ENCODE data around the gene FAM72D.
"Not testable (repeated sequence)": the region's sequence is repeated elsewhere in the genome, so short reads cannot be mapped to it uniquely, and the experiment has no call there.

The FAM72D gene

DNA sequence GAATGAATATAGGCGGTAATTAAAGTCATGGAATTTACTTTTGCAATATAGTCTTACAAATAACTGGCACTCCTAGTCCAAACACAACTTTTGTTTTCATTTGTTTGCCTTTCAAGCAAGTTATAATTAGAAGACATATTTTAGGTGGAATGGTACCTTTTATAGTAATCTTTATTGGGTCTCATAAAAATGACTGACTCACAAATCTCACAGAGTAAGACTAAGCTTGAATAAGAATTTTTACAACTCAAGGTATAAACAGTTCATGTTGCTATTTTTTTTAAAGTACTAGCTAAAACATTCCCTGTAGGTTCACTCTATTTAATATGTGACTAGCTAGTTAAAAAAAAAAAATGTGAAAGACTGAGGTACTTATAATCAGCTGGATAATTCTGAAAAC, 6.0 kb downstream of the FAM72D start:
- not testable (repeated sequence) for H3K4me3 ChIP-seq (ENCODE audit: low read depth in 1 of 2, low read length in 2 of 2); H3K27me3 ChIP-seq (ENCODE audit: low read depth, low read length); H3K27ac ChIP-seq (ENCODE audit: low read length); H3K4me1 ChIP-seq (ENCODE audit: control insufficient read depth in 1 of 2, insufficient read depth in 2 of 2, low read length in 2 of 2); H3K9me3 ChIP-seq (ENCODE audit: control insufficient read depth in 1 of 2, low read length in 2 of 2); H3K36me3 ChIP-seq (ENCODE audit: control insufficient read depth in 1 of 2, insufficient read depth in 2 of 2, low read length in 2 of 2)

DNA sequence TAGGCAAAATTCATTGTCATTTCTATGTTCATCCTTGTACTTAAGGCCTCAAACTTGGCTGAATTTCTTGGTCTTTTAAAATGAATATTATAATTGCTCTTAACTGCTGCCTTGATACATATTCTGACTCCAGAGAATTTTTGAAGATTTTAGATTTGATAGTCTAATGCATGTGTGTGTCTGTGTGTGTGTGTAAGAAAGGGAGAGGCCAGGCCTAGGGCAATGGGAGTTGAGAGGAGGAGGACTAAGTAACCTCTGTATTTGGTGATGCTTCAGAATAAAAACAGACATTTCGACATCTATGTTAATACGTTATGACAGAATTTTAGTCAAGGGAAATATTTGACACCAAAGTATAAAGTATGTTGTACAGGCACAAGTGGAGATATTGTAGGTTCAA, 7.5 kb downstream of the FAM72D start:
- not testable (repeated sequence) for H3K27ac ChIP-seq (ENCODE audit: low read length); H3K36me3 ChIP-seq (ENCODE audit: control insufficient read depth in 1 of 2, insufficient read depth in 2 of 2, low read length in 2 of 2); H3K4me3 ChIP-seq (ENCODE audit: low read depth in 1 of 2, low read length in 2 of 2); H3K4me1 ChIP-seq (ENCODE audit: control insufficient read depth in 1 of 2, insufficient read depth in 2 of 2, low read length in 2 of 2); H3K27me3 ChIP-seq (ENCODE audit: low read depth, low read length); H3K9me3 ChIP-seq (ENCODE audit: control insufficient read depth in 1 of 2, low read length in 2 of 2)

DNA sequence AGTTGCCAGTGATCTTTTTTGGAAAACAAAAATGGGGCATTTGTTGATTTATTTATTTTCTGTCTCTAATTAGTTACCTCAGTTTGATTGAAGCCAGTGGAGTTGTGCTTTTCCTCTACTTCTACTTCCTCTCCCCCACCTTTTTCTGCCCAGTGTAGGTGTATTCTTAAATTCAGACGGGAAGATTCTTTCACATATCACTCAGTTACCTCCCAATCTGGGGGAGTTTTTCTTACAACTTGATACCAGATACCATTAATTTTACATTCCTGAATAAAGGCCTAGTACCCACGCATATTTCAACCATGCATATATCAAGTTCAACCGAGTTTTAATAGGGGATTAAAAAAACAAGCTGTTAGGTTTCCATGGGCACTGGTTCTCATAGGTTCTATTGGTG, 15.9 kb downstream of the FAM72D start:
- H3K36me3 ChIP-seq (ENCODE audit: control insufficient read depth in 1 of 2, insufficient read depth in 2 of 2, low read length in 2 of 2); H3K4me3 ChIP-seq (ENCODE audit: low read depth in 1 of 2, low read length in 2 of 2); H3K4me1 ChIP-seq (ENCODE audit: control insufficient read depth in 1 of 2, insufficient read depth in 2 of 2, low read length in 2 of 2); H3K27ac ChIP-seq (ENCODE audit: low read length); H3K9me3 ChIP-seq (ENCODE audit: control insufficient read depth in 1 of 2, low read length in 2 of 2); H3K27me3 ChIP-seq (ENCODE audit: low read depth, low read length): not testable (repeated sequence)

DNA sequence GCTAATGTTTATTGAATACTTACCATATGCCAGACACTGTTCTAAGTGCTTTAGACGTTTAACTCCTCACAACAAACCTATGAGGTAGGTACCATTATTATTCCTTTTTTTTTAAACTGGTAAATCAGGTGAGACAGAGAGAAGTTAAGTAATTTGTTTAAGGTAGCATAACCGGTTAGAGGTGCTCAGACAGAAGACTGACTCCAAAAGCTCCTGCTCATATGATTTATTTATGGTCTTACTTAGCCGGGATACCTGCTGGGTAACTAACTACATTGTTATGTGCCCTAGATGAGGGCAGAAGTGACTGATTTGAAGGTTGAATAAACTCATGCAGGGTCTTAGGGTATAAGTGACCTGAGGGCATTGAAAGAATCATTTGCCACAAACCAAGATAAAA, 16.9 kb downstream of the FAM72D start:
- H3K4me3 ChIP-seq (ENCODE audit: low read depth in 1 of 2, low read length in 2 of 2); H3K27me3 ChIP-seq (ENCODE audit: low read depth, low read length); H3K9me3 ChIP-seq (ENCODE audit: control insufficient read depth in 1 of 2, low read length in 2 of 2); H3K36me3 ChIP-seq (ENCODE audit: control insufficient read depth in 1 of 2, insufficient read depth in 2 of 2, low read length in 2 of 2); H3K4me1 ChIP-seq (ENCODE audit: control insufficient read depth in 1 of 2, insufficient read depth in 2 of 2, low read length in 2 of 2); H3K27ac ChIP-seq (ENCODE audit: low read length): not testable (repeated sequence)

DNA sequence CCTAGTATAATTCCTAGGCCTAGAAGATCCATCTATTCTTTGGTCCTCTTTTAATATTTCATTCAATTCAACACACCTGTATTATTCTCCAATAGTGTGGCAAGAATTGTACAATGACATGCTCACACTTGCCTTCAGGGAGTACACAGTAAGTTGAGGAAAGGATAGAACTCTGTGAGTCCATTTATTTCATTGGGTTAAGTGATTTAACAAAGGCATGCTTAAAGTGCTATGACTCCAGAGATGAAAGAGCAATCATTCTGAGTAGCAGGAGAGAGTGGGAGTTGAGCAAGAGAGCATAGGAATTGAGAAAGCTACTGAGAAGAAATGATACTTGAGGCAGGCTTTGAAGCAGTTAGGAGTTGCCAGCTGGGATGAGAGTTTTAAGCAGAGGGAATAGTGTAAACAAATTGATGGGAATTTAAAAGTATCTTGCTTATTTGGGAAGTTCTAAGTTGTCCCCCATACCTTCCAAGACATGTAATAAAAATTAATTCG, 18.8 kb downstream of the FAM72D start:
- not testable (repeated sequence) for H3K4me1 ChIP-seq (ENCODE audit: control insufficient read depth in 1 of 2, insufficient read depth in 2 of 2, low read length in 2 of 2); H3K27me3 ChIP-seq (ENCODE audit: low read depth, low read length); H3K27ac ChIP-seq (ENCODE audit: low read length); H3K9me3 ChIP-seq (ENCODE audit: control insufficient read depth in 1 of 2, low read length in 2 of 2); H3K36me3 ChIP-seq (ENCODE audit: control insufficient read depth in 1 of 2, insufficient read depth in 2 of 2, low read length in 2 of 2); H3K4me3 ChIP-seq (ENCODE audit: low read depth in 1 of 2, low read length in 2 of 2)

DNA sequence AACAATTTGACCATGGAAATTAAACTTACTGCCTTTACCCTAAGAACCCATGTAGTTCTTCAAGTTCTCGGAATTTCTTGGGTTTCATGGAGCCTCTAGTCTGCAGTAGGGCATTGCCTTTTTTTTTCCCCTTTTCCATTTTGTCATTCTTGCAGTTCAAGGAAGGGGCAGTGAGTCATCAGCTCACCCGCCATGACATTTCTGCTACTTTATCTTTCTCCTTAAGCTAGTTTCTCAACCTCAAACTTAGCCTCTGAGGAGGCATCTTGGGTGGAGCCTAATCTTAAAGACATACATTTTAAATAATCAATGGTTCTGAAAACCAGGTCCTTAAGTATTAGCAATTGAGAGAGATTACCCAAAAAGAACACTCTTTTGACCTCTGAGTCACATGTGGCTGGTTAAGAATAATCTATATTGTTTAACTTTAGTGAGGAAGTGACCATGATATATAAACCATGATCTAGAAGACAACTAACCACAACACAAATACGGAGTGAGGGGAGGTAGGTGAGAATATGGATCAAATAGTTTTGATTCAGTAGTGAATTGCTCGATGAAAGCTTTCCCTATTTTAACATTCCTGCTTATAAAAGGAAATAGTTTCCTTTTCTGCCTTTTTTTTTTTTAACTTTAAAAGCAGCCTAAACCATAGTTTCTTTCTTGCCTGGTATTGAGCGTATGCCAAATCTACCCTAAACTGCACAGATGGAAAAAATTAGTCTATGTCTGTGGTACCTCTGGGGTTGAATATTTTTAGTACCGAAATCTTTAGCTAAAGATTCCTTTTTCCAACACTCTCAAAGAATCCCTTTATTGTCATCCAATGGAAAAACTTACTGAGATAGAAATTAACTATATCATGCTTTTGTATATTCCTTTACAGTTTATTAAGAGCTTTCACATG, 20.1 kb downstream of the FAM72D start:
- H3K36me3 ChIP-seq (ENCODE audit: control insufficient read depth in 1 of 2, insufficient read depth in 2 of 2, low read length in 2 of 2); H3K27me3 ChIP-seq (ENCODE audit: low read depth, low read length); H3K27ac ChIP-seq (ENCODE audit: low read length); H3K4me3 ChIP-seq (ENCODE audit: low read depth in 1 of 2, low read length in 2 of 2); H3K4me1 ChIP-seq (ENCODE audit: control insufficient read depth in 1 of 2, insufficient read depth in 2 of 2, low read length in 2 of 2); H3K9me3 ChIP-seq (ENCODE audit: control insufficient read depth in 1 of 2, low read length in 2 of 2): not testable (repeated sequence)

DNA sequence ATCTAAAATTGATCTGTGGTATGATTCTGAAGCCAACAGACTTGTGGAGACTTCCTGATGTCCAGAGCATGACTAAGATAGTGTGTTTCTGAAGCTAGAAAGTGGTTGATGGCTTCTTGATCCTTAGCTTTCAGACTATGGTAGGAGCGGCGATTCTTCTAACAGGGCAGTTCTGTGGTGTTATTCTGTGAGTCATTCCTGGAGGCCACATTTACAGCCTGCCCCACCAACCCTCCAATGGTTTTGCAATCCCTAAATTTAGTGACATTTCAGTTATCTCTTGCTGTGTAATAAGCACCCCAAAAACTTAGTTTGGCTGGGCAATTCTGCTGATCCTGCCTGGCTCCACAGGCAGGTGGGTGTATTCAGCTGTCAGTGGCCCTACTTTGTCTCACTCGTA, 24.1 kb downstream of the FAM72D start:
- H3K27ac ChIP-seq (ENCODE audit: low read length); H3K27me3 ChIP-seq (ENCODE audit: low read depth, low read length); H3K36me3 ChIP-seq (ENCODE audit: control insufficient read depth in 1 of 2, insufficient read depth in 2 of 2, low read length in 2 of 2); H3K4me3 ChIP-seq (ENCODE audit: low read depth in 1 of 2, low read length in 2 of 2); H3K9me3 ChIP-seq (ENCODE audit: control insufficient read depth in 1 of 2, low read length in 2 of 2); H3K4me1 ChIP-seq (ENCODE audit: control insufficient read depth in 1 of 2, insufficient read depth in 2 of 2, low read length in 2 of 2): not testable (repeated sequence)

DNA sequence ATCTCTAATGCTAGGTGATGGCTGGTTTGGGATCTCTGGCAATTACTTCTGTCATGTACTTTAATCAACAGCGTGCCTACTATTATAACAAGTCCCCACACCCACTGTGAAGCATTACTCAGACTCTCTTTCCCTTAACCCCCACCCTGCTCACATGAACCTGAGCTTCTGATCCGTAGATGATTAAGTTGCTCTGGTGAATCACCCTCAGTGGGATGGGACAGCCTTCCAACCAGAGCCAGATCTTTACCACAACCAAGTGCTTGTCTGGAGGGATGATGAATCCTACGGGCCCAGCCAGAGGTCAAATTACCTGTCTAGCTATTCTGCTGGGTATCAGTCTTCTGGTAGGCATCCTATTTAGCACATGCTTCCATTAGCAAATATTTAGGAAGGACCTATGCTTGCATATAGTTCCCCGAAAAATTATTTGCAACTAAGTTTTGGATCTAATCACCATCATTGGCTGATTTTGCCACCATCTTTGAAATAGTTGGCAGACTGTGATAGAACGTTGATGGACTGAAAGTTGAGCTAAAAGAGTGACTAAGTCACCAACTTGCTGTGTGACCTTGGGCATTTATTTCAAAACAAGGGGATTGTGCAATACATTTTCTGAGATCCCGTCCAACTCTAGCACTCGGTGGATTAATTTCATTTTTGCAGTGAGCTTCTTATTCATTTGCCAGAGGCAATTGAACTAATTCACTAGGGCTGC, 26.7 kb downstream of the FAM72D start:
- not testable (repeated sequence) for H3K27ac ChIP-seq (ENCODE audit: low read length); H3K27me3 ChIP-seq (ENCODE audit: low read depth, low read length); H3K9me3 ChIP-seq (ENCODE audit: control insufficient read depth in 1 of 2, low read length in 2 of 2); H3K4me3 ChIP-seq (ENCODE audit: low read depth in 1 of 2, low read length in 2 of 2); H3K4me1 ChIP-seq (ENCODE audit: control insufficient read depth in 1 of 2, insufficient read depth in 2 of 2, low read length in 2 of 2); H3K36me3 ChIP-seq (ENCODE audit: control insufficient read depth in 1 of 2, insufficient read depth in 2 of 2, low read length in 2 of 2)

DNA sequence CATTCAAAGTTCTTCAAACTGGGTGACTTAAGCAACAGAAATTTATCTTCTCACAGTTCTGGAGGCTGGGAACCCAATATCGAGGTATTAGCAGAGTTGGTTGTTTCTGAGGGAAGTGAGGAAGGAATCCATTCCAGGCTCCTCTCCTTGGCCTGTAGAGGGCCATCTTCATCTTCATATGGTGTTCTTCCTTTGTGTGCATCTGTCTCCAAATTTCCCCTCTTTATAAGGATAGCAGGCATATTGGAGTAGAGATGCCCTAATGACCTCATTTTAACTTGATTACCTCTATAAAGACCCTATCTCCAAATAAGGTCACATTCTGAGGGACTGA, 27.3 kb downstream of the FAM72D start:
- not testable (repeated sequence) for H3K36me3 ChIP-seq (ENCODE audit: control insufficient read depth in 1 of 2, insufficient read depth in 2 of 2, low read length in 2 of 2); H3K27me3 ChIP-seq (ENCODE audit: low read depth, low read length); H3K9me3 ChIP-seq (ENCODE audit: control insufficient read depth in 1 of 2, low read length in 2 of 2); H3K27ac ChIP-seq (ENCODE audit: low read length); H3K4me1 ChIP-seq (ENCODE audit: control insufficient read depth in 1 of 2, insufficient read depth in 2 of 2, low read length in 2 of 2); H3K4me3 ChIP-seq (ENCODE audit: low read depth in 1 of 2, low read length in 2 of 2)

DNA sequence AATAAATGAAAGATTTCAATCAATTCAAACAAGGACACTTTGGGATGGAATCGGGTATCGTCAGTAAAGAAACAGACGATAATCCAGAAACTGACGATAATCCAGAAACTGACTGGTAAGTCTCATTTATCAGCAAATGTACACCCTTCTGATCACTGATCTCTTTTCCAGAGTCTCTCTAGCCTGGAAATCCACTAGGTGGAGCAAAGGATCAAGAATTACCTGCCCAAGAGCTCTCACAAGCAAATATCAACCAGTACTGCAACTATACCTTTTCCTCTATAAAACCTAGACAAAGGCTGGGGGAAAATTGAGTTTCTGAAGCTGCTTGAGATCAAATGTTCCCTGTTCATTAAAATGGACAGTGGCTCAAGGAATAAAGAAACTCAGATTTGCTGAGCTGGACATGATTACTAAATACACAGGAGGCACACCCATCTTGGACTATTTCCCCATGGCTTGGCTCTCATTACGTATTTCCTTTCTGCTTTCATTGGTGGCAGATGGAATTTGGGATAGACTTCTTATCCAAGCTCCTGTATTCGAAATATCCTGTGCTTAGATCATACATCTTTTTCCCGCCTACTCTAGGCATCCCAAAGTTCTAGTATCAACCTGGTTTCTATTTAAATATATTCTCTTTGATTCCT, 28.3 kb downstream of the FAM72D start:
- not testable (repeated sequence) for H3K27me3 ChIP-seq (ENCODE audit: low read depth, low read length); H3K4me3 ChIP-seq (ENCODE audit: low read depth in 1 of 2, low read length in 2 of 2)

DNA sequence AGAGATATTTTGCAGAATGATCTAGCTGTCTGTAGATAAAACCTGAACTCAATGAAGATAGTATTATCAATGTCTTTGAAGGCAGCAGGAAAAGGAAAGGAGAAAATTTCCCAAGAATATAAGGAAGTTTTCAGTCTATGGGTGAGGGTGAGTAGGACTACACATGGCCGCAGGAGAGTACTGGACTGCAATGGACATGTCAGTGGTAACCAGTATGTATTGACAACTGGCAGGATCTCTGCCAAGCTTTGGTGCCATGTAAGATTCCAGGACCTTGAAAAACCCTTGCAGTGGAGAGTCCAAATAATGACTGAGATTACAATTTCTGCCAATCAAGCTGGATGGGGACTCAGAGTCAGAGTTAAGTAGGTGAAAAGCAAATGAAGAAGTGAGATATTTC, 29.3 kb downstream of the FAM72D start:
- not testable (repeated sequence) for H3K9me3 ChIP-seq (ENCODE audit: control insufficient read depth in 1 of 2, low read length in 2 of 2); H3K4me1 ChIP-seq (ENCODE audit: control insufficient read depth in 1 of 2, insufficient read depth in 2 of 2, low read length in 2 of 2)

More for the DNA sequence above, 28.3 kb downstream of the FAM72D start:
- not testable (repeated sequence) for H3K4me1 ChIP-seq (ENCODE audit: control insufficient read depth in 1 of 2, insufficient read depth in 2 of 2, low read length in 2 of 2); H3K27ac ChIP-seq (ENCODE audit: low read length); H3K9me3 ChIP-seq (ENCODE audit: control insufficient read depth in 1 of 2, low read length in 2 of 2); H3K36me3 ChIP-seq (ENCODE audit: control insufficient read depth in 1 of 2, insufficient read depth in 2 of 2, low read length in 2 of 2)

More for the DNA sequence above, 29.3 kb downstream of the FAM72D start:
- not testable (repeated sequence) for H3K4me3 ChIP-seq (ENCODE audit: low read depth in 1 of 2, low read length in 2 of 2); H3K36me3 ChIP-seq (ENCODE audit: control insufficient read depth in 1 of 2, insufficient read depth in 2 of 2, low read length in 2 of 2); H3K27ac ChIP-seq (ENCODE audit: low read length); H3K27me3 ChIP-seq (ENCODE audit: low read depth, low read length)
